Effector memory CD4-positive, alpha-beta T cell (primary cell): ENCODE results near the gene RUNX3.

Source experiments
- DNase-seq, 3 donors: peaks; one replicate each; pipeline ENCODE4 v3.0.0-alpha.2; 2020
- H3K27ac ChIP-seq: 2 replicates; pipeline ENCODE4 v1.7.0; 2013; ENCODE audit warnings: mild to moderate bottlenecking, low read length, moderate library complexity; ENCODE audit not compliant: insufficient read depth, poor library complexity, severe bottlenecking
- H3K27me3 ChIP-seq: replicated peaks from 2 replicates; pipeline ENCODE4 v1.7.0; 2013; ENCODE audit warnings: mild to moderate bottlenecking, low read length; ENCODE audit not compliant: insufficient read depth, control insufficient read depth, poor library complexity, severe bottlenecking
- H3K36me3 ChIP-seq: 2 replicates; pipeline ENCODE4 v1.7.0; 2013; ENCODE audit warnings: mild to moderate bottlenecking, low read length, moderate library complexity; ENCODE audit not compliant: control insufficient read depth, insufficient read depth
- H3K4me1 ChIP-seq: 2 replicates; pipeline ENCODE4 v1.7.0; 2013; ENCODE audit warnings: low read length, mild to moderate bottlenecking; ENCODE audit not compliant: control insufficient read depth, insufficient read depth, poor library complexity, severe bottlenecking
- H3K4me3 ChIP-seq: 2 replicates; pipeline ENCODE4 v1.7.0; 2013; ENCODE audit warnings: low read length, low read depth, mild to moderate bottlenecking; ENCODE audit not compliant: insufficient read depth, poor library complexity, severe bottlenecking
- H3K9me3 ChIP-seq: 2 replicates; pipeline ENCODE4 v1.7.0; 2013; ENCODE audit warnings: mild to moderate bottlenecking, low read length, moderate library complexity; ENCODE audit not compliant: control insufficient read depth

RUNX3 gene

DNA sequence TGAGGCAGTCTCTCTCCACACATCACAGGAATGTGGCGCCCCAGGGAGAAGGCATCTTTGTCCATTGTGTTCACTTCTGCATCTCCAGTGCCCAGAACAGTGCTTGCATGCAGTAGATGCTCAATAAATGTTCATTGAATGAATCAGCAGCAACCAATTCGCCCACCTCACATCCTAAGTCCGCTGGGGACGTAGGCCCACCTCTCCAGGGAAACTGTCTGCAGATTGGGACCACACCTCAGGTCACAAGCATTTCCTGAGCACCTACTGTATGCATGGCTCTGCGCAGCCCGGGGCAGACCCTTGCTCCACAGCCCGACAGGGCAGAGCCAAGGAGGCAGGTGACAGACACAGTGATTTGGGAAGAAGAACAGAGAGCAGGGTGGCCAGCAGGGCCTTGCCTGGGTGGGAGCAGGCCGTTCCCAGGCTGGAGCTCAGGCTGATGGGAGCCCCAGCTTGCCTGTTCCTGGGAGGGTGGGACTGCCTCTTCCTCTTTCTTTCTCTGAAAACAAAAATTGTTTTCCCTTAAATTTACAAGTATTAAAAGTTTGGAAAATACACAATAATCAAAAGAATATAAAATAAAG lies 25.8 kb upstream of the RUNX3 start:
- H3K27ac ChIP-seq, result peak overlapping the region; percentile 28
- H3K27me3 ChIP-seq, result no peaks in the 10 kb centered on the region
- H3K4me3 ChIP-seq, result no peak overlapping the region
- no peak for DNase-seq
- H3K36me3 ChIP-seq, result no peaks in the 10 kb centered on the region
- H3K9me3 ChIP-seq, result no peaks in the 10 kb centered on the region
- peaks cover 43% of the 10 kb centered on the region for H3K4me1 ChIP-seq

- Histone ChIP-seq H3K27me3 (no peaks in the 10 kb centered on the region), H3K4me3 (no peak overlapping the region), H3K27ac (peak overlapping the region; percentile 28), H3K4me1 (peaks cover 43% of the 10 kb centered on the region), H3K9me3 (no peaks in the 10 kb centered on the region), H3K36me3 (no peaks in the 10 kb centered on the region)
- DNase-seq, result peak; percentile 37 to 62 (median 43)
Observed at GRCh38 chr1:24955161-24955560, 25.1 kb upstream of the RUNX3 start.

DNA sequence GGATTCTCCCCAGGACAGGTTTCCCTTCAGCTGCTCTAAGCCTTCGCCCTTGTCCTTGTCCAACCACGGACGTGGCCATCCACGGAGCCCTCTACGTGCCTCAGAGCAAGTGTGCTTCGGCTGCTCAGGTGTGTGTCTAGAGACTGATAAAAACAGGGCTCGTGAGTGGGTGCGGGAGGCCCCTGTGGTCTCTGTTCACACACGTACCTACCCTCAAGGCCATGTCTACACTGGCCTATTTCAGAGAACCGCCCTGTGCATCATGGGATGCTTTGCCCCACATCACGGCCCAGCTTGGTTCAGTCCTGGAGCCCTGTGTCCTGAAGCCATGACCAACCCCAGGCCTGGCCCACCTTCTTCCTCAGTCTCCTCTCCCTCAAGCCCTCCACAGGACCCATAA lies 24.6 kb upstream of the RUNX3 start:
- no peaks in the 10 kb centered on the region for H3K9me3 ChIP-seq
- H3K4me1 ChIP-seq, result peaks cover 43% of the 10 kb centered on the region
- H3K36me3 ChIP-seq, result no peaks in the 10 kb centered on the region
- no peak for DNase-seq
- no peaks in the 10 kb centered on the region for H3K27me3 ChIP-seq
- H3K27ac ChIP-seq, result no peak overlapping the region
- no peak overlapping the region for H3K4me3 ChIP-seq

DNA sequence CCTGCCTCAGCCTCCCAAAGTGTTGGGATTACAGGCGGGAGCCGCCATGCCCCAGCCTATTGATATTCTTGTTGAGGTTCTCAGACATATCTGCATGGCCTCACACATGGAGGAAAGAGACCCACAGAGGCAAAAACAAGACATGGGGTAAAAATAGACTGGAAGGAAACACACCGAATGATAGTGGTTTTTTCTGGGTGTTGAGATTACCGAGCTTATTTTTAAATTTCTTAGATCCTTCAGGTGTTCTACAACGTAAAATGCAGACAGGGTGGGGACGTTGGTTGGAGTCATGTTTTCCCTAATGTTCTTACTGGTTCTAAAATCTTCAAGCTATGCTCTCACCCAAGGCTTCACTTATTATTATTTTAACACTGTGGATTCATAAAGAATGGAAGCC lies 23.9 kb upstream of the RUNX3 start:
- Histone ChIP-seq H3K9me3 (no peaks in the 10 kb centered on the region), H3K4me3 (no peak overlapping the region), H3K36me3 (no peaks in the 10 kb centered on the region), H3K27me3 (no peaks in the 10 kb centered on the region), H3K27ac (no peak overlapping the region), H3K4me1 (peaks cover 43% of the 10 kb centered on the region)
- no peak for DNase-seq

DNA sequence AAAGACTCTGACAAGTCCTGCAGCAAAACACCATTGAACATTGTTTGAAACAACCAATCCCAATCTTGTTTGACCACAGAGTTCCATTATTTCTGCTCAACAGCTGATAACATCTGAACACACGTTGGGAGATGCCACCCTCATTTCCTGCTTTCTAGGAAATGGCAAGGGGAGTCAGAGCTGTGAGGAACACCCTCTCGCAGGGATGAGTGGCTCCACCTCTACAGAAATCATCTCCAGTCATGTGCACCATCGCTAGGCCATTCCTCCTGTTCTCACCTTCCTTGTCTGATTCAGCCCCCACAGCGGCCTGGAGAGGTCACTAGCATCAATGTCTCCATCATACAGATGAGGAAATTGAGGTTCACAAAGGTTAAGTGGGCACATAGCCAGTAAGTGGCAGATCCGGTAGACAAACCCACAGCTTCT lies 22.4 kb upstream of the RUNX3 start:
- H3K4me3 ChIP-seq, result no peak overlapping the region
- H3K27ac ChIP-seq, result no peak overlapping the region
- DNase-seq, result peak in 2 of 3 donors; percentile 28 to 35

DNA sequence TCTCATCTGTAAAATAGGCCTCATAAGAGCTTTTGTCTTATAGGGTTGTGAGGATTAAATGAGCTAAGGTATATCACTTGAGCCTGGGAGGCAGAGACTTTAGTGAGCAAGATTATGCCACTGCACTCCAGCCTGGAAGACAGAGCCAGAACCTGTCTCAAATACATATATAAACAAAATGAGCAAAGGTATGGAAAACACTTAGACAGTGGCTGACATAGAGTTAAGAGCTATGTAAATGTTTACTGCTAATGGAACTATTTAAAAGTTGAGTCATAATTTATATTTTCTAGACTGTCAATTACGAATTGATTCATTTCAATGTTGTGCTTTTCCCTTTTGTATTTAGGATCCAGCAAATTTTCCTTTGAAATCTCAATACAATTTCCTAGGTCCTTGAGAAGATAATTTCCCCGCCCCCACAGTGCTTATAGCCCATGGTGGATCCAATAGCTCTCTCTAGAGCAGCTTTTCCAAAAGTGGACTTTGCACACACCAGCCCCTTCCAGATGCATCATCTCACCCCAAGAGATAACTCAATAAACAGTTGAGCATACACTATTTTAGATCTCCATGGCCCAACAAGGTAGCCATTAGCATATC lies 21.8 kb upstream of the RUNX3 start:
- no peak for DNase-seq

More for the DNA sequence above, 22.4 kb upstream of the RUNX3 start:
- no peaks in the 10 kb centered on the region for H3K9me3 ChIP-seq
- H3K27me3 ChIP-seq, result no peaks in the 10 kb centered on the region
- no peaks in the 10 kb centered on the region for H3K36me3 ChIP-seq
- peaks cover 43% of the 10 kb centered on the region for H3K4me1 ChIP-seq

DNA sequence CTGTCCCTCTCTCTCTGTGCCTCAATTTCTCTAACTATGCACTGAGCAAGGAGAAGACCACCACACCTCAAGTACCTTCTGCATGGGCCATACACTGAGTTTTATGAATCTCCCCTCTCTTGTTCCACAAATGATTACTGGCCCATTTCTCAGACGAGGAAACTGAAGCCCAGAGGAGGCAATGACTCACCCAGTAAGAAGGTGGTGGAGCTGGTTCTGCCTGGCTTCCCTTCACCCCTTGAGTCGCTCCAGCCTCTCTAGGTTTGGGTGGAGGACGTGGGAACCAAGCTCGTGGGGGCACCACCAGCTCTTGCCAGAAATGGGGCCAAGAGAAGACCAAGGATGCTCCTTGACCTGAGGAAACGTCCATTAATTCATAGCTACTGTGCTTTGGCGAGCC lies 21.3 kb upstream of the RUNX3 start:
- H3K4me1 ChIP-seq, result peaks cover 40% of the 10 kb centered on the region
- no peaks in the 10 kb centered on the region for H3K36me3 ChIP-seq
- H3K27ac ChIP-seq, result no peak overlapping the region
- no peak overlapping the region for H3K4me3 ChIP-seq
- DNase-seq, result no peak
- H3K9me3 ChIP-seq, result no peaks in the 10 kb centered on the region
- no peaks in the 10 kb centered on the region for H3K27me3 ChIP-seq

More for the DNA sequence above, 21.8 kb upstream of the RUNX3 start:
- H3K4me1 ChIP-seq, result peaks cover 43% of the 10 kb centered on the region
- H3K27ac ChIP-seq, result no peak overlapping the region
- H3K4me3 ChIP-seq, result no peak overlapping the region
- H3K27me3 ChIP-seq, result no peaks in the 10 kb centered on the region
- H3K9me3 ChIP-seq, result no peaks in the 10 kb centered on the region
- no peaks in the 10 kb centered on the region for H3K36me3 ChIP-seq

GRCh38 chr1:24949331-24949881 lies 19.3 kb upstream of the RUNX3 start:
- Histone ChIP-seq H3K27ac (no peak overlapping the region), H3K9me3 (no peaks in the 10 kb centered on the region), H3K4me1 (peaks cover 22% of the 10 kb centered on the region), H3K4me3 (no peak overlapping the region), H3K36me3 (no peaks in the 10 kb centered on the region), H3K27me3 (no peaks in the 10 kb centered on the region)
- no peak for DNase-seq

GRCh38 chr1:24948079-24948827 lies 18.2 kb upstream of the RUNX3 start:
- Histone ChIP-seq H3K4me1 (peaks cover 13% of the 10 kb centered on the region), H3K36me3 (no peaks in the 10 kb centered on the region), H3K9me3 (no peaks in the 10 kb centered on the region), H3K27me3 (no peaks in the 10 kb centered on the region), H3K27ac (no peak overlapping the region), H3K4me3 (no peak overlapping the region)
- DNase-seq, result no peak
